GM12878 (cell line): ENCODE data around the gene LTC4S. TPM values are rescaled to one million over a fixed set of nuclear protein-coding genes. Genes with fewer than 3 reads are reported as not detected.

Experiments
- ATAC-seq: fragments of 200-7000 bp; cut with Tn5 transposase; 3 replicates; pipeline ENCODE4 v1.9.1; 2020; ENCODE audit warnings: mild to moderate bottlenecking, moderate library complexity
- BruUV-seq: library from RNA; stranded (reverse); fragments of 400-500 nt; replicated peaks from 2 replicates; lab custom pipeline; 2021; lab: Mats Ljungman, UMichigan
- CTCF ChIA-PET: fragments of 300-600 bp; sonication (Branson Sonifier 250); formaldehyde crosslinking; extraction: SDS; loops from one replicate; lab custom pipeline; 2021; ENCODE audit warnings: inconsistent platforms; lab: Yijun Ruan, JAX
- POLR2A ChIA-PET: fragments of 350-600 bp; formaldehyde crosslinking; extraction: SDS; loops from one replicate; lab custom pipeline; 2021; ENCODE audit warnings: inconsistent platforms; lab: Charles Lee
- RAD21 ChIA-PET: fragments of 300-600 bp; sonication (Branson Sonifier 250); formaldehyde crosslinking; loops from one replicate; lab custom pipeline; 2023; ENCODE audit warnings: antibody characterized with exemption; ENCODE audit not compliant: unreplicated experiment; lab: Charles Lee
- SMC1A ChIA-PET: fragments of 300-600 bp; sonication (Branson Sonifier 250); formaldehyde crosslinking; loops from one replicate; lab custom pipeline; 2023; ENCODE audit not compliant: unreplicated experiment, uncharacterized antibody; lab: Charles Lee
- DNase-seq: peaks from one replicate; pipeline ENCODE4 v3.0.0-alpha.2; 2011; ENCODE audit warnings: low read depth, low spot score
- FAIRE-seq: peaks from 3 replicates; lab custom pipeline; 2011; peaks lifted over from hg19 to GRCh38; lab: Jason Lieb, UNC
- H2AFZ ChIP-seq: 2 replicates; pipeline ENCODE4 v1.6.0; 2011; ENCODE audit warnings: low read depth, low read length, control low read depth; ENCODE audit not compliant: control insufficient read depth
- H3K27ac ChIP-seq: 2 replicates; pipeline ENCODE4 v1.5.1; 2011; ENCODE audit warnings: control low read depth; ENCODE audit not compliant: control insufficient read depth, insufficient read depth
- H3K27me3 ChIP-seq, 2 experiments: replicated peaks in 1 of 2; 2 replicates each; pipeline versions ENCODE4 v1.6.0 to v1.6.1; 2011; ENCODE audit warnings: low read length in 1 of 2; ENCODE audit not compliant: control insufficient read depth in 2 of 2, insufficient read depth in 2 of 2
- H3K36me3 ChIP-seq, 2 experiments: 2 replicates each; pipeline ENCODE4 v1.5.1; 2011; ENCODE audit warnings: low read length in 1 of 2; ENCODE audit not compliant: control insufficient read depth in 2 of 2, insufficient read depth in 2 of 2
- H3K4me1 ChIP-seq: 2 replicates; pipeline ENCODE4 v1.6.1; 2011; ENCODE audit warnings: mild to moderate bottlenecking, low read length, moderate library complexity, mixed read lengths; ENCODE audit not compliant: control insufficient read depth, insufficient read depth
- H3K4me2 ChIP-seq: 2 replicates; pipeline ENCODE4 v1.6.0; 2011; ENCODE audit warnings: control low read depth; ENCODE audit not compliant: control insufficient read depth, insufficient read depth
- H3K4me3 ChIP-seq: fragments of 200-600 bp; sonication (generic); 2 replicates; pipeline ENCODE4 v1.5.1; 2016
- H3K79me2 ChIP-seq: 2 replicates; pipeline ENCODE4 v1.6.0; 2011; ENCODE audit warnings: low read length; ENCODE audit not compliant: control insufficient read depth, insufficient read depth
- H3K9ac ChIP-seq: 2 replicates; pipeline ENCODE4 v1.8.0; 2011; ENCODE audit warnings: low read length, control low read depth, mixed read lengths; ENCODE audit not compliant: control insufficient read depth, insufficient read depth
- H3K9me3 ChIP-seq: replicated peaks from 3 replicates; pipeline ENCODE4 v1.5.1; 2011; ENCODE audit warnings: mild to moderate bottlenecking, low read length; ENCODE audit not compliant: control insufficient read depth, insufficient read depth
- H4K20me1 ChIP-seq: 2 replicates; pipeline ENCODE4 v1.6.0; 2011; ENCODE audit not compliant: control insufficient read depth, insufficient read depth
- ETV6 ChIP-seq, 2 experiments: fragments of 450-650 bp in 1 of 2; IDR thresholded peaks in 1 of 2; conservative IDR thresholded peaks in 1 of 2; 2 replicates each; pipeline ENCODE4 v1.6.1; 2014; ENCODE audit warnings: antibody characterized with exemption in 1 of 2, borderline replicate concordance in 1 of 2, low read depth in 1 of 2, mild to moderate bottlenecking in 1 of 2, moderate library complexity in 1 of 2
- LARP7 ChIP-seq: fragments of 450-650 bp; IDR thresholded peaks from 2 replicates; pipeline ENCODE4 v1.6.1; 2017; ENCODE audit warnings: mild to moderate bottlenecking
- RB1 ChIP-seq: fragments of 450-650 bp; formaldehyde crosslinking; IDR thresholded peaks from 2 replicates; pipeline ENCODE4 v1.6.1; 2017; ENCODE audit warnings: mild to moderate bottlenecking, borderline replicate concordance
- WGBS: methylation state at CpG from one replicate; pipeline ENCODE4 v1.1.6; 2016; ENCODE audit warnings: low lambda C conversion rate; ENCODE audit not compliant: insufficient replicate concordance, insufficient coverage; ENCODE audit errors: missing lambda C conversion rate; 5-methylcytosine and 5-hydroxymethylcytosine counted together
- in situ Hi-C: fragments of 300-500 bp; cut with MboI; formaldehyde crosslinking; loops from 9 replicates; pipeline ENCODE4 v1.14.3; 2018; ENCODE audit warnings: mixed read lengths
- intact Hi-C: fragments of 100-400 bp; cut with micrococcal nuclease; formaldehyde crosslinking; loops from one replicate; pipeline ENCODE4 v1.14.2; 2022; ENCODE audit not compliant: unreplicated experiment
- polyA plus RNA-seq, 11 experiments: library from polyadenylated mRNA; depleted of rRNA in 4 of 11; unstranded in 6 of 11; stranded (reverse) in 5 of 11; fragments of >200 nt; fragmentation: Nextera tagmentation in 4 of 11; fragmentation: Illumina TruSeq in 1 of 11; extraction: Ambion mirVana in 4 of 11; extraction: Trizol in 1 of 11; gene quantifications; 1 replicate in 1 of 11; 2 replicates in 10 of 11; pipeline versions ENCODE4 v1.2.1 to v1.2.3, GENCODE V29; 2011 to 2016; ENCODE audit warnings: inconsistent platforms in 2 of 11, missing spikeins in 2 of 11, low read depth in 1 of 11
- total RNA-seq, 4 experiments: library from RNA; depleted of rRNA in 3 of 4; stranded (reverse); fragments of >200 nt in 3 of 4; fragmentation: Illumina TruSeq in 1 of 4; extraction: Trizol in 1 of 4; gene quantifications; 2 replicates each; pipeline versions ENCODE4 v1.2.1 to v1.2.3, GENCODE V29; 2013 to 2021

The LTC4S gene
- total and polyA plus RNA-seq, 10 of the 15 experiments (the other 5 are each of a cell fraction or from before 2014, with no cell fraction given) = 0.78 to 3.6 (median 1.8) TPM; not detected in 5

DNA sequence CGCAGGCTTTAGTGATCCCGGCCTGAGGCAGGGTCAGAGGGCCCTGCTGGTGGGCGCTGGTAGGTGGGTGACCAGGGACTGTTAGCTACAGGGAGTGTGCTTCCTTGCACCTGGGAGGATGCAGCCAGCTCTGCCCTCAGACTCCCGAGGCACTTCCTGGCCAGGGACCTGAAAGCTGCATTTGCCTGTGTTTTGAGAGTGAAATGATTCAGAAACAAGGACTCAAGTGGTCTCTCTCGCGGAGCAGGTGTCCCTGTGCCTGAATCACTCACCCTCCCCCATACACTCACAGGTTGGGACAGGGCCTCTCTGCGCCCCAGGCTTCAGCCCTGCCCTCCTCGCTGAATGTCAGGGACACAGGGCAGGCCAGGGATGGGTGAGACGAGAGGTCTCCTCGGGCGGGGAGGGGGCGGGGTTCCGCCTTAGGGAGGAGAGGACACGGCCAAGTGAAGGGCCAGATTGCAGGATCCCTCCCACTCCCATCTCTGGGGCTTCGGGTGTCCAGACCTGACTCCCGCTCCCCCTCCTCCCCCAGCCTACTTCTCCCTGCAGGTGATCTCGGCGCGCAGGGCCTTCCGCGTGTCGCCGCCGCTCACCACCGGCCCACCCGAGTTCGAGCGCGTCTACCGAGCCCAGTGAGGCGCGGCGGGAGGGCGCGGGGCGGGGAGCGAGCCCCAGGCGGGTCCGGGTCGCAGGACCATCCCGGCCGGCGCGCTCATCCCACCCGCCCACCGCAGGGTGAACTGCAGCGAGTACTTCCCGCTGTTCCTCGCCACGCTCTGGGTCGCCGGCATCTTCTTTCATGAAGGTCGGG is 1.5 kb downstream of the LTC4S start:
- SMC1A ChIA-PET = interaction anchor here (1.1 to 1.6 kb wide), 2 partner anchors 35 to 117 kb away, joined by 3 read pairs; no protein-coding TSS in a partner anchor
- peak overlapping the region; percentile 75 for H3K4me3 ChIP-seq
- BruUV-seq = no TSS peak

More for the DNA sequence above, 1.5 kb downstream of the LTC4S start:
- Histone ChIP-seq H2AFZ (peak overlapping the region; percentile 81), H3K9ac (peak overlapping the region; percentile 56; the same call in 1 of the 2 replicates), H3K36me3 (peaks cover 0 to 13% of the 10 kb centered on the region in 2 experiments; a peak in 2 of 4 replicates), H3K4me2 (peak overlapping the region; percentile 96), H3K27me3 (no peaks in the 10 kb centered on the region), H3K79me2 (no peaks in the 10 kb centered on the region), H3K27ac (no peak overlapping the region), H3K9me3 (no peaks in the 10 kb centered on the region), H3K4me1 (peaks cover 23% of the 10 kb centered on the region), H4K20me1 (no peaks in the 10 kb centered on the region)
- FAIRE-seq (no peak), ATAC-seq (peak; percentile 5), DNase-seq (no peak)
- in situ Hi-C loops (loop anchor here (25.0 kb wide), 1 partner anchor 292 kb away; no protein-coding TSS in a partner anchor), intact Hi-C loops (loop anchor here (5.0 kb wide), 1 partner anchor 33 kb away; no protein-coding TSS in a partner anchor)
- peak; percentile 15; the same call in 1 of the 2 replicates for TF ChIP-seq RB1
- TF ChIP-seq ETV6 (conservative IDR thresholded peaks at IDR 0.05 in 1 of 2, IDR thresholded peaks at IDR 0.05 in 1 of 2; ENCODE audit: borderline replicate concordance in 1 of 2, low read depth in 1 of 2) = no peak
- TF ChIP-seq LARP7 = peak; percentile 5; the same call in 1 of the 2 replicates
- CTCF ChIA-PET = interaction anchor here (1.1 to 2.9 kb wide), 3 partner anchors 33 to 66 kb away, joined by 3 to 14 read pairs (median 3); no protein-coding TSS in a partner anchor
- 12% methylated on average over 36 of the region's 53 CpGs for WGBS
- RAD21 ChIA-PET = interaction anchor here (0.6 to 2.2 kb wide), 6 partner anchors 10 to 167 kb away, joined by 3 to 8 read pairs (median 4); no protein-coding TSS in a partner anchor
- POLR2A ChIA-PET = interaction anchor here (0.5 to 0.9 kb wide), 4 partner anchors 58 to 83 kb away, joined by 3 to 4 read pairs (median 3); no protein-coding TSS in a partner anchor
